ENCODE measurements around the gene CORO1A.
"Not testable (repeated sequence)": the region's sequence is repeated elsewhere in the genome, so short reads cannot be mapped to it uniquely, and the experiment has no call there.

CORO1A gene

DNA sequence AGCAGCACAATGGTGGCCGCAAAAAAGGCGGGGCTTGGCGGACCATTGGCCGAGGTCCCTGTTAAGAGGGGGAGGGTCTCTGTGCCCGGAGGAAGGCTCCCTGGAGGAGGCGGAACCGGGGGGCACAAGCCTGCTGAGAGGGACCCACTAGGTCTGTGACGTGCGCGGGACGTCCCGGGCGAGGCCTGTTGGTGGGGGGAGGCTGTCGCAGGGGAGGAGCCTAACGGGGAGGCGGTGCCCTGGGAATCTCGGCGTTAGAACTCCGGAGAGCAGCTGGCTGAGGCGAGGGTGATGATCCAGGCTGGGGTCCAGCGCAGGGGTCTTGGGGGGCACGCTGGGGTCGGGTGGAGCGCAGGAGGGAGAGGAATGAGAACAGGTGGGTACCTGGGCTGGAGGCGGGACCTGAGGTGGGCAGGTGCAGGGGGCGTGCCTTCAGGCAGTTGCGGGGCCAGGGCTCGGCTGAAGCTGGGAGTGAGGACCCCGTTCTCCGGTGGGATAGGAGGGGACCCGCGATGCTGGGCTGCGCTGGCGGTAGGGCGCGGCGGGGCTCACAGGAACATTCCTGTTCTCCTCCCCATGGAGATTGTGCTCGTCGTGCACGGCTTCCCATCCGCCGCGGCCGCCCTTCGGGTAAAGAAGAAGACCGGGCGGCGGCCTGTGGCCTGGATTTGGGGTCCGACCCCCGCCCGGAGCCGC lies 22.3 kb downstream of the CORO1A start:
- DNase-seq (ENCODE audit: low spot score) = not testable (repeated sequence)

DNA sequence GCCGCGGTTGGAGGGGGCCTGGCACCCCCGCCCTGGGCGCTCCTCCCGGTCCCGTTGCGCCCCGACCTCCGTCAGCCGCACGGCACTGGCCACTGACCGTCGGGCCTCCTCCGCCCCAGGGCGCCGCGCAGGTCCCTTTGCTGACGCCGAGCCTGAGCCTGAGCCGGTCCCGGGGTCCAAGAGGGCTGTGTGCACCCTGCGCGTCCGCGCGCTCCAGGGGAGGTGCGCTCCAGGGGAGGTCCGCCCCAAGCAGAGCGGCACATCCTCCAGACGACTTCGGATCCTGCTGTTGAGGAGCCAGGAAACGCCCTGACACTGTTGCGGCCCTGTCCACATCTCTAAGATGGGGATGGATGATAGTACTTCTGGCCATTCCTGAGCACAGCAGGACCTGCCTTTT lies 22.9 kb downstream of the CORO1A start:
- DNase-seq (ENCODE audit: low spot score) = not testable (repeated sequence)

DNA sequence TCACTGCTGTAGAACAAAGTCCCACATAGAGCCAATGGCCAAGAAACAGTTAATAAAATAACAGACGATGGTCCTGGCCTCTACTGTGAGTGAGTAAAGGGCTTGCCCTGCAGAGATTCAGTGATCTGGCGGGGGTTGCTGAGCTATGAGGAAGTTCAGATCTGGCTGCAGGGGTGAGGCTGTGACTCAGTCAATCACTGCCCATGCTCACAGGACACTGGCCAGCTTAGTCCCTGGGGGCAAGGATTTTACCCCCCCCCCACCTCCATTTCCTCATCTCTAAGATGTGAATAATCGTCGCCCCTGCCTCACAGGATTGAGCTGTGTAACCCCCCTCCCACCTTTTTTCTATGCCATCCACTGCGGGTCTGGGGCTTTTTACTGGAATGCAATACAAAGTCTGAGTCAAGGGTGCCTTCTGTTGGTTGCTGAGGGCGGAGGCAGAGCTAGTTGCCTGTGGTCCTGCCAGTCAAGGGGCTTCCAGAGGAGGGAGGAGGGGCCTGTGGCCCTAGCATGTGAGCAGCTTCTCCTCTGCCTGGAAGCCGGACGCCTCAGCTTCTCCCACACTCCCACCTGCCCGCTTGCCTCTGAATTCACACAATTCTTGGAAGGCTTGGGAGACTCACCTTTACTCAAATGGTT lies 23.8 kb downstream of the CORO1A start:
- not testable (repeated sequence) for DNase-seq (ENCODE audit: low spot score)

GRCh38 chr16:30209032-30209431 lies 25.6 kb downstream of the CORO1A start:
- DNase-seq (ENCODE audit: low spot score) = not testable (repeated sequence)

GRCh38 chr16:30211414-30211813 lies 28.0 kb downstream of the CORO1A start:
- DNase-seq (ENCODE audit: low spot score) = not testable (repeated sequence)

DNA sequence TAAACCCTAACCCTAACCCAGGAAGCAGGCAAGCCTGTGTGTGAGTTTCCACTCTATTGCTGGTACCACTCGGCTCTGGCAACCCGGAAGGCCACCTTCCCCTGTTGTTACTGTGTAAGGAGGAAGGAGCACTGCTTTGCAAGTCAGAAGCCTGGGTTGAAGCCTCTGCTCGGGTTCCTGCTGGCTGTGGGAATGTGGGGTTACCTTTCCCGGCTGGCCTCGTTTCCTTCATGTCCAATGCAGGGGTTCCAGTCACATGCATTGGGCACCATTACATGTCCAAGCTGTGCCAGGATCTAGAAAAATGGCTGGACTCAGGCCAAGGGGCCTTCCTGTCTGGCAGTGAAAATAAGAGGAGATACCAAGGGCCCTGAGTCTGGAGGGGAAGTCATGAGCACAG lies 33.7 kb downstream of the CORO1A start:
- DNase-seq (ENCODE audit: low spot score) = not testable (repeated sequence)

Measured in ecto neural progenitor cell (in vitro differentiated cells).